HG03066 (cell line): ENCODE data around the gene RAB32.
A peak's percentile ranks its signal among the peaks of the same experiment; 100 is the strongest.
"Not testable (repeated sequence)": the region's sequence is repeated elsewhere in the genome, so short reads cannot be mapped to it uniquely, and the experiment has no call there.

Source experiments
- ATAC-seq: cut with Tn5 transposase; IDR thresholded peaks from one replicate; pipeline ENCODE4 v1.9.1; 2021; ENCODE audit warnings: low read depth; ENCODE audit not compliant: unreplicated experiment

RAB32 gene

GRCh38 chr6:146543211-146543939 lies at the start of gene RAB32:
Gene RAB32 (plus strand): TSS chr6:146543833. CDS start chr6:146543872, 39 bp downstream.
- ATAC-seq = peak; percentile 86

- ATAC-seq = no peak
Measured at GRCh38 chr6:146498309-146498708, 45.3 kb upstream of the RAB32 start.

GRCh38 chr6:146503096-146503495 lies 40.5 kb upstream of the RAB32 start:
- ATAC-seq = no peak

- no peak for ATAC-seq
Measured at GRCh38 chr6:146515212-146515611, 28.4 kb upstream of the RAB32 start.

- no peak for ATAC-seq
Measured at GRCh38 chr6:146526192-146526591, 17.4 kb upstream of the RAB32 start.

GRCh38 chr6:146532702-146533101 lies 10.9 kb upstream of the RAB32 start:
- ATAC-seq = no peak

GRCh38 chr6:146542881-146543210 lies 787 bp upstream of the RAB32 start:
- no peak for ATAC-seq

GRCh38 chr6:146543940-146544615 lies 445 bp downstream of the RAB32 start:
- peak; percentile 27 for ATAC-seq

- ATAC-seq = no peak
Measured at GRCh38 chr6:146544616-146545182, 1.1 kb downstream of the RAB32 start.

- ATAC-seq = no peak
Measured at GRCh38 chr6:146545581-146545980, 1.9 kb downstream of the RAB32 start.

- ATAC-seq = no peak
Measured at GRCh38 chr6:146546443-146547043, 2.9 kb downstream of the RAB32 start.

- ATAC-seq = no peak
Measured at GRCh38 chr6:146547889-146548288, 4.3 kb downstream of the RAB32 start.

- no peak for ATAC-seq
Measured at GRCh38 chr6:146548898-146549374, 5.3 kb downstream of the RAB32 start.

- no peak for ATAC-seq
Measured at GRCh38 chr6:146550911-146551310, 7.3 kb downstream of the RAB32 start.

- no peak for ATAC-seq
Measured at GRCh38 chr6:146551545-146551944, 7.9 kb downstream of the RAB32 start.

- no peak for ATAC-seq
Measured at GRCh38 chr6:146553377-146554135, 9.9 kb downstream of the RAB32 start.

- no peak for ATAC-seq
Measured at GRCh38 chr6:146560607-146561006, 17.0 kb downstream of the RAB32 start.

GRCh38 chr6:146566661-146567060 lies 23.0 kb downstream of the RAB32 start:
- ATAC-seq = not testable (repeated sequence)

GRCh38 chr6:146568619-146569018 lies 25.0 kb downstream of the RAB32 start:
- not testable (repeated sequence) for ATAC-seq

- ATAC-seq = no peak
Measured at GRCh38 chr6:146574211-146574610, 30.6 kb downstream of the RAB32 start.

GRCh38 chr6:146578054-146578453 lies 34.4 kb downstream of the RAB32 start:
- ATAC-seq = no peak
